HCT116 (cell line): ENCODE data around the gene AKT3. TPM values are rescaled to one million over a fixed set of nuclear protein-coding genes. Genes with fewer than 3 reads are reported as not detected.

ENCODE experiments used
- ATAC-seq: fragments of 200-7000 bp; cut with Tn5 transposase; 2 replicates; pipeline ENCODE4 v1.9.1; 2020; ENCODE audit warnings: mild to moderate bottlenecking, moderate library complexity
- BruUV-seq: library from RNA; stranded (reverse); fragments of 400-500 nt; replicated peaks from 2 replicates; lab custom pipeline; 2021; lab: Mats Ljungman, UMichigan
- CTCF ChIA-PET: fragments of 300-600 bp; sonication (Branson Sonifier 250); formaldehyde crosslinking; loops from one replicate; lab custom pipeline; 2021; ENCODE audit warnings: antibody characterized with exemption; lab: Charles Lee
- POLR2A ChIA-PET: fragments of 300-600, 350-600 bp; sonication (Branson Sonifier 250); formaldehyde crosslinking; loops from one replicate; lab custom pipeline; 2021; ENCODE audit warnings: antibody characterized with exemption; lab: Charles Lee
- RAD21 ChIA-PET, 2 experiments: fragments of 300-600 bp; sonication (Branson Sonifier 250); formaldehyde crosslinking; loops; one replicate each; lab custom pipeline; 2023; ENCODE audit warnings: low total read pairs in 2 of 2; ENCODE audit not compliant: uncharacterized antibody in 2 of 2, unreplicated experiment in 2 of 2, low non-redundant PET in 1 of 2; lab: Charles Lee
- DNase-seq: peaks from one replicate; pipeline ENCODE4 v3.0.0-alpha.2; 2010; ENCODE audit warnings: low read depth, low spot score
- H2AFZ ChIP-seq: fragments of 200-600 bp; shearing (Covaris generic), sonication (generic); 2 replicates; pipeline ENCODE4 v1.6.1; 2017; ENCODE audit warnings: low read depth, mixed run types, mixed read lengths, antibody characterized with exemption, low read length; ENCODE audit not compliant: poor library complexity, severe bottlenecking
- H3K27ac ChIP-seq: 2 replicates; pipeline ENCODE4 v1.5.1; 2012; ENCODE audit warnings: low read depth, low read length
- H3K27me3 ChIP-seq: fragments of 200-600 bp; sonication (generic); 2 replicates; pipeline ENCODE4 v1.6.1; 2016; ENCODE audit warnings: mixed run types, low read length, mixed read lengths; ENCODE audit not compliant: insufficient read depth
- H3K36me3 ChIP-seq, 2 experiments: fragments of 200-500 bp in 1 of 2; fragments of 200-600 bp in 1 of 2; sonication (Bioruptor generic) in 1 of 2; sonication (generic) in 1 of 2; 2 replicates each; pipeline versions ENCODE4 v1.5.1 to v1.6.1; 2014 to 2016; ENCODE audit warnings: low read length in 2 of 2, inconsistent platforms in 1 of 2, mixed read lengths in 1 of 2, mixed run types in 1 of 2; ENCODE audit not compliant: insufficient read depth in 2 of 2, control insufficient read depth in 1 of 2
- H3K4me1 ChIP-seq, 2 experiments: fragments of 200-600 bp in 1 of 2; sonication (generic) in 1 of 2; 2 replicates each; pipeline versions ENCODE4 v1.5.1 to v1.6.1; 2012 to 2017; ENCODE audit warnings: low read length in 2 of 2, inconsistent platforms in 1 of 2, mild to moderate bottlenecking in 1 of 2, mixed read lengths in 1 of 2, mixed run types in 1 of 2, moderate library complexity in 1 of 2; ENCODE audit not compliant: insufficient read depth in 2 of 2, control insufficient read depth in 1 of 2
- H3K4me2 ChIP-seq: fragments of 200-600 bp; sonication (generic); 2 replicates; pipeline ENCODE4 v1.6.1; 2017; ENCODE audit warnings: mixed run types, low read length, mixed read lengths
- H3K4me3 ChIP-seq, 2 experiments: fragments of 200-600 bp in 1 of 2; sonication (generic) in 1 of 2; replicated peaks in 1 of 2; 2 replicates each; pipeline ENCODE4 v1.5.1; 2011 to 2016; ENCODE audit warnings: low read length in 2 of 2, control low read depth in 1 of 2, low read depth in 1 of 2, mild to moderate bottlenecking in 1 of 2, mixed read lengths in 1 of 2, mixed run types in 1 of 2
- H3K79me2 ChIP-seq: fragments of 200-600 bp; sonication (generic); 2 replicates; pipeline ENCODE4 v1.6.1; 2017; ENCODE audit warnings: mild to moderate bottlenecking, mixed run types, low read length, moderate library complexity, mixed read lengths; ENCODE audit not compliant: insufficient read depth
- H3K9ac ChIP-seq: fragments of 200-600 bp; sonication (generic); 2 replicates; pipeline ENCODE4 v1.6.1; 2016; ENCODE audit warnings: low read length, mixed read lengths
- H3K9me2 ChIP-seq: fragments of 200-600 bp; sonication (generic), shearing (Covaris generic); 2 replicates; pipeline ENCODE4 v1.6.1; 2017; ENCODE audit warnings: mixed run types, mild to moderate bottlenecking, moderate library complexity; ENCODE audit not compliant: insufficient read depth
- H3K9me3 ChIP-seq, 2 experiments: fragments of 200-500 bp in 1 of 2; fragments of 200-600 bp in 1 of 2; sonication (Bioruptor generic) in 1 of 2; sonication (generic) in 1 of 2; 2 replicates each; pipeline ENCODE4 v1.6.1; 2014 to 2017; ENCODE audit warnings: low read length in 2 of 2, mixed read lengths in 2 of 2, inconsistent platforms in 1 of 2, low read depth in 1 of 2, mild to moderate bottlenecking in 1 of 2, mixed run types in 1 of 2, moderate library complexity in 1 of 2; ENCODE audit not compliant: control insufficient read depth in 1 of 2, insufficient read depth in 1 of 2
- H4K20me1 ChIP-seq: fragments of 200-600 bp; sonication (generic), shearing (Covaris generic); 2 replicates; pipeline ENCODE4 v1.6.1; 2017; ENCODE audit warnings: mixed run types, mild to moderate bottlenecking, moderate library complexity; ENCODE audit not compliant: insufficient read depth
- CBX3 ChIP-seq: IDR thresholded peaks from 2 replicates; pipeline ENCODE4 v1.6.1; 2012; ENCODE audit warnings: low read depth
- CTCF ChIP-seq, 3 experiments: fragments of 200-600 bp in 1 of 3; sonication (generic) in 1 of 3; IDR thresholded peaks in 2 of 3; conservative IDR thresholded peaks in 1 of 3; 2 replicates each; pipeline ENCODE4 v1.5.1; 2012 to 2017; ENCODE audit warnings: low read depth in 2 of 3, low read length in 2 of 3, antibody characterized with exemption in 1 of 3, borderline replicate concordance in 1 of 3, control low read depth in 1 of 3, mild to moderate bottlenecking in 1 of 3, mixed read lengths in 1 of 3, mixed run types in 1 of 3, moderate library complexity in 1 of 3; ENCODE audit not compliant: insufficient read depth in 1 of 3
- EGR1 ChIP-seq: IDR thresholded peaks from 2 replicates; pipeline ENCODE4 v1.6.1; 2012; ENCODE audit warnings: low read depth
- ELF1 ChIP-seq: IDR thresholded peaks from 2 replicates; pipeline ENCODE4 v1.6.1; 2012; ENCODE audit warnings: low read depth, borderline replicate concordance
- EZH2 ChIP-seq: fragments of 200-600 bp; sonication (generic); IDR thresholded peaks from 2 replicates; pipeline ENCODE4 v1.6.1; 2017; ENCODE audit warnings: antibody characterized with exemption, mixed run types
- EZH2phosphoT487 ChIP-seq: fragments of 200-600 bp; IDR thresholded peaks from 2 replicates; pipeline ENCODE4 v1.6.1; 2018; ENCODE audit warnings: antibody characterized with exemption, borderline replicate concordance
- JUND ChIP-seq: IDR thresholded peaks from 2 replicates; pipeline ENCODE4 v1.6.1; 2012
- MAX ChIP-seq: IDR thresholded peaks from 2 replicates; pipeline ENCODE4 v1.6.1; 2012
- POLR2A ChIP-seq: IDR thresholded peaks from 2 replicates; pipeline ENCODE4 v1.7.0; 2011; ENCODE audit warnings: borderline replicate concordance; ENCODE audit not compliant: insufficient read depth, insufficient read length; ENCODE audit errors: extremely low read depth
- POLR2AphosphoS5 ChIP-seq: IDR thresholded peaks from 2 replicates; pipeline ENCODE4 v1.6.1; 2011; ENCODE audit warnings: mild to moderate bottlenecking, low read depth, low read length, moderate library complexity
- REST ChIP-seq: IDR thresholded peaks from 2 replicates; pipeline ENCODE4 v1.6.1; 2012; ENCODE audit warnings: low read depth
- SIN3A ChIP-seq: IDR thresholded peaks from 2 replicates; pipeline ENCODE4 v1.6.1; 2012; ENCODE audit warnings: low read depth
- SRF ChIP-seq: IDR thresholded peaks from 2 replicates; pipeline ENCODE4 v1.6.1; 2012; ENCODE audit warnings: low read depth
- TCF7L2 ChIP-seq: IDR thresholded peaks from 2 replicates; pipeline ENCODE4 v1.7.0; 2011; ENCODE audit warnings: borderline replicate concordance, inconsistent platforms; ENCODE audit not compliant: insufficient read depth, insufficient read length; ENCODE audit errors: extremely low read depth
- YY1 ChIP-seq: IDR thresholded peaks from 2 replicates; pipeline ENCODE4 v1.6.1; 2011; ENCODE audit warnings: low read length, low read depth, moderate library complexity, mild to moderate bottlenecking; ENCODE audit not compliant: insufficient replicate concordance; ENCODE audit errors: extremely low read depth
- ZBTB33 ChIP-seq: IDR thresholded peaks from 2 replicates; pipeline ENCODE4 v1.6.1; 2011; ENCODE audit warnings: mild to moderate bottlenecking, low read length, moderate library complexity; ENCODE audit not compliant: insufficient replicate concordance; ENCODE audit errors: extremely low read depth
- ZFX ChIP-seq: fragments of 450-650 bp; IDR thresholded peaks from 2 replicates; pipeline ENCODE4 v1.6.1; 2017
- ZNF274 ChIP-seq: fragments of 200-500 bp; sonication (Bioruptor generic); IDR thresholded peaks from 2 replicates; pipeline ENCODE4 v1.6.1; 2014; ENCODE audit warnings: mild to moderate bottlenecking, low read depth, low read length, inconsistent platforms
- intact Hi-C: fragments of 100-400 bp; cut with micrococcal nuclease; formaldehyde crosslinking; loops from 2 replicates; pipeline ENCODE4 v1.10.0; 2022
- total RNA-seq: library from RNA; stranded (reverse); gene quantifications from one replicate; pipeline ENCODE4 v1.2.1, GENCODE V29; 2021; ENCODE audit not compliant: unreplicated experiment

AKT3 gene
- total RNA-seq, 1 experiment from 2014 or later = 0.49 TPM

GRCh38 chr1:243563732-243564131 is 286.3 kb downstream of the AKT3 start:
- intact Hi-C loops = no loop called here
- Histone ChIP-seq H3K4me1 (no peaks in the 10 kb centered on the region), H2AFZ (no peak overlapping the region), H3K36me3 (no peaks in the 10 kb centered on the region), H3K27ac (no peak overlapping the region), H3K9me3 (no peaks in the 10 kb centered on the region), H3K27me3 (no peaks in the 10 kb centered on the region), H4K20me1 (no peaks in the 10 kb centered on the region), H3K9me2 (no peaks in the 10 kb centered on the region), H3K79me2 (no peaks in the 10 kb centered on the region), H3K9ac (no peak overlapping the region), H3K4me3 (no peak overlapping the region), H3K4me2 (no peak overlapping the region)
- POLR2A ChIA-PET = no interaction called here
- no peak for ATAC-seq
- no peak for DNase-seq
- TF ChIP-seq EZH2phosphoT487 = no peak
- no peak for TF ChIP-seq REST
- no peak for TF ChIP-seq SIN3A
- no peak for TF ChIP-seq YY1
- TF ChIP-seq SRF = no peak
- no peak for TF ChIP-seq TCF7L2
- TF ChIP-seq ZNF274 = no peak
- TF ChIP-seq ZBTB33 = no peak
- TF ChIP-seq ELF1 = no peak
- no peak for TF ChIP-seq CTCF (IDR thresholded peaks at IDR 0.05 in 2 of 3, conservative IDR thresholded peaks at IDR 0.05 in 1 of 3; ENCODE audit: borderline replicate concordance in 1 of 3, insufficient read depth in 1 of 3, low read depth in 2 of 3, low read length in 2 of 3)
- no peak for TF ChIP-seq JUND
- no peak for TF ChIP-seq ZFX
- TF ChIP-seq CBX3 = no peak
- TF ChIP-seq EZH2 = no peak
- TF ChIP-seq POLR2AphosphoS5 = no peak
- no peak for TF ChIP-seq EGR1
- TF ChIP-seq POLR2A = no peak
- no peak for TF ChIP-seq MAX
- BruUV-seq = no TSS peak
- CTCF ChIA-PET = no interaction called here
- RAD21 ChIA-PET = no interaction called here
